ENCODE measurements around the gene SACM1L.

The SACM1L gene

GRCh38 chr3:45763303-45763675 lies 74.1 kb downstream of the SACM1L start:
- H3K79me2 ChIP-seq (ENCODE audit: control insufficient read depth, low read length) = no peaks in the 10 kb centered on the region
- no peaks in the 10 kb centered on the region for H3K36me3 ChIP-seq (ENCODE audit: control insufficient read depth, low read length)
- no peaks in the 10 kb centered on the region for H3F3A ChIP-seq (ENCODE audit: control insufficient read depth, insufficient read depth)
- TF ChIP-seq EZH2phosphoT487 (IDR thresholded peaks at IDR 0.05; ENCODE audit: borderline replicate concordance, low read length) = no peak
- TF ChIP-seq, protein P1, sequence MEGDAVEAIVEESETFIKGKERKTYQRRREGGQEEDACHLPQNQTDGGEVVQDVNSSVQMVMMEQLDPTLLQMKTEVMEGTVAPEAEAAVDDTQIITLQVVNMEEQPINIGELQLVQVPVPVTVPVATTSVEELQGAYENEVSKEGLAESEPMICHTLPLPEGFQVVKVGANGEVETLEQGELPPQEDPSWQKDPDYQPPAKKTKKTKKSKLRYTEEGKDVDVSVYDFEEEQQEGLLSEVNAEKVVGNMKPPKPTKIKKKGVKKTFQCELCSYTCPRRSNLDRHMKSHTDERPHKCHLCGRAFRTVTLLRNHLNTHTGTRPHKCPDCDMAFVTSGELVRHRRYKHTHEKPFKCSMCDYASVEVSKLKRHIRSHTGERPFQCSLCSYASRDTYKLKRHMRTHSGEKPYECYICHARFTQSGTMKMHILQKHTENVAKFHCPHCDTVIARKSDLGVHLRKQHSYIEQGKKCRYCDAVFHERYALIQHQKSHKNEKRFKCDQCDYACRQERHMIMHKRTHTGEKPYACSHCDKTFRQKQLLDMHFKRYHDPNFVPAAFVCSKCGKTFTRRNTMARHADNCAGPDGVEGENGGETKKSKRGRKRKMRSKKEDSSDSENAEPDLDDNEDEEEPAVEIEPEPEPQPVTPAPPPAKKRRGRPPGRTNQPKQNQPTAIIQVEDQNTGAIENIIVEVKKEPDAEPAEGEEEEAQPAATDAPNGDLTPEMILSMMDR (IDR thresholded peaks at IDR 0.05; ENCODE audit: low read depth, low read length, poor library complexity, severe bottlenecking) = no peak
- no peaks in the 10 kb centered on the region for H4K20me1 ChIP-seq (ENCODE audit: control insufficient read depth, insufficient read depth, low read depth, low read length)
- H3K9me3 ChIP-seq (ENCODE audit: control insufficient read depth, insufficient read depth, low read length) = no peaks in the 10 kb centered on the region
- H3K27ac ChIP-seq (ENCODE audit: low read depth, low read length) = no peak overlapping the region
- H3K4me1 ChIP-seq (ENCODE audit: control insufficient read depth, low read length) = no peaks in the 10 kb centered on the region
- H3K9me2 ChIP-seq (replicated peaks; ENCODE audit: control insufficient read depth, low read length) = no peaks in the 10 kb centered on the region
- no peak overlapping the region for H3K4me2 ChIP-seq (ENCODE audit: low read length)
- H3K27me3 ChIP-seq (ENCODE audit: control insufficient read depth, low read length) = peaks cover 3% of the 10 kb centered on the region
- H3K4me3 ChIP-seq (ENCODE audit: low read length) = no peak overlapping the region

DNA sequence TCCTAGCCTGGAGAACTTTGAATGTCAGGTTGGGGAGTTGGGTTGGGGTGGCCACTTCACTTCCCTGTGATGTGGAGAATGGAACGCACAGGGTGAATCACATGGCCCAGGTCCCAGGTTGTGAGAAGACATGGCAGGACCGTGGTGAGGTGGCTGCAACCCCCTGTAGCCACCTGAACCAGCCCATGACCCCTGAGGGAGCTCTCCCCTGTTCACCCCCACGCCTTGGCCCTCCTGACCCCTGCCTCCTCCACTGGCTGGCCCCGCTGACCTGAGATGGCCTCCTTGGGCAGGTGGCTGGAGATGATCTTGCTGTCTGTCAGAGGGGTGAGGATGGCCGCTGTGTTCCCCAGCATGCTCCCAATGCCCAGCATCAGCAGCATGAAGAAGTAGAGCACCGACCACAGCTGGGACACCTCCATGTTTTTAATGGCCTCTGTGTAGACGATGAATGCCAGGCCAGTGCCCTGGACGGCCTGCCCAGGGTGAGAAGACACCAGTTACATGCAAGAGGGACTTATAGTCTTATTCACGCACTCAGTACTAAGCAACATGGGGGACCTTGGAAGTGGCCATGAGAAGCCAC lies 76.2 kb downstream of the SACM1L start:
- no peaks in the 10 kb centered on the region for H3F3A ChIP-seq (ENCODE audit: control insufficient read depth, insufficient read depth)
- TF ChIP-seq EZH2phosphoT487 (IDR thresholded peaks at IDR 0.05; ENCODE audit: borderline replicate concordance, low read length) = no peak
- TF ChIP-seq, protein P1 (IDR thresholded peaks at IDR 0.05; ENCODE audit: low read depth, low read length, poor library complexity, severe bottlenecking) = no peak
- H3K27ac ChIP-seq (ENCODE audit: low read depth, low read length) = no peak overlapping the region
- H3K27me3 ChIP-seq (ENCODE audit: control insufficient read depth, low read length) = peaks cover 11% of the 10 kb centered on the region
- H3K4me3 ChIP-seq (ENCODE audit: low read length) = no peak overlapping the region
- no peaks in the 10 kb centered on the region for H3K79me2 ChIP-seq (ENCODE audit: control insufficient read depth, low read length)
- no peaks in the 10 kb centered on the region for H3K9me3 ChIP-seq (ENCODE audit: control insufficient read depth, insufficient read depth, low read length)
- H3K4me2 ChIP-seq (ENCODE audit: low read length) = no peak overlapping the region
- H3K36me3 ChIP-seq (ENCODE audit: control insufficient read depth, low read length) = no peaks in the 10 kb centered on the region
- no peaks in the 10 kb centered on the region for H3K4me1 ChIP-seq (ENCODE audit: control insufficient read depth, low read length)
- no peaks in the 10 kb centered on the region for H3K9me2 ChIP-seq (replicated peaks; ENCODE audit: control insufficient read depth, low read length)
- no peaks in the 10 kb centered on the region for H4K20me1 ChIP-seq (ENCODE audit: control insufficient read depth, insufficient read depth, low read depth, low read length)

DNA sequence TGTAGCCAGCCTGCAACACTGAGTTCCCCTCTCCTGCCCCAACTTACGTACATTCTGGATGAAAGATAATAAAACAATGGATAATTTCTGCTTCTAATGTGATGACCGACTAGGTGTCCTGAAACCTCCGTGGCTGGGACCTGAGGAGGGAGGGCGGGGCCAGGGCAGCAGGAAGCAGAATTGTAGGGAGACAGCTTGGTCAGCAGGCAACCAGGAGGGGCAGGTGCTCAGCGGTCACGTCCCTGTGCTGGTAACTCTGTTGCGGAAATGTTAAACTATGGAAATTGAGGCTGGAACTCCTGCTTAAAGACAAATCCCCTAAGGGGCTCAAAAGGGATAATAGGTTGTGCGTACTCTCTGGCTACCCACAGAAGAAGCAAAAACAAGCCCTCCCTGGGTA lies 76.8 kb downstream of the SACM1L start:
- H3F3A ChIP-seq (ENCODE audit: control insufficient read depth, insufficient read depth) = no peaks in the 10 kb centered on the region
- peaks cover 11% of the 10 kb centered on the region for H3K27me3 ChIP-seq (ENCODE audit: control insufficient read depth, low read length)
- H3K79me2 ChIP-seq (ENCODE audit: control insufficient read depth, low read length) = no peaks in the 10 kb centered on the region
- H3K4me1 ChIP-seq (ENCODE audit: control insufficient read depth, low read length) = no peaks in the 10 kb centered on the region
- no peak overlapping the region for H3K4me2 ChIP-seq (ENCODE audit: low read length)
- no peaks in the 10 kb centered on the region for H3K9me2 ChIP-seq (replicated peaks; ENCODE audit: control insufficient read depth, low read length)
- no peak overlapping the region for H3K27ac ChIP-seq (ENCODE audit: low read depth, low read length)
- H3K36me3 ChIP-seq (ENCODE audit: control insufficient read depth, low read length) = no peaks in the 10 kb centered on the region
- H3K9me3 ChIP-seq (ENCODE audit: control insufficient read depth, insufficient read depth, low read length) = no peaks in the 10 kb centered on the region
- no peak for TF ChIP-seq EZH2phosphoT487 (IDR thresholded peaks at IDR 0.05; ENCODE audit: borderline replicate concordance, low read length)
- TF ChIP-seq, protein P1 (IDR thresholded peaks at IDR 0.05; ENCODE audit: low read depth, low read length, poor library complexity, severe bottlenecking) = no peak
- H3K4me3 ChIP-seq (ENCODE audit: low read length) = no peak overlapping the region
- no peaks in the 10 kb centered on the region for H4K20me1 ChIP-seq (ENCODE audit: control insufficient read depth, insufficient read depth, low read depth, low read length)

Measured in DOHH2 (cell line).